ENCODE measurements around the gene UBA5.

The UBA5 gene

DNA sequence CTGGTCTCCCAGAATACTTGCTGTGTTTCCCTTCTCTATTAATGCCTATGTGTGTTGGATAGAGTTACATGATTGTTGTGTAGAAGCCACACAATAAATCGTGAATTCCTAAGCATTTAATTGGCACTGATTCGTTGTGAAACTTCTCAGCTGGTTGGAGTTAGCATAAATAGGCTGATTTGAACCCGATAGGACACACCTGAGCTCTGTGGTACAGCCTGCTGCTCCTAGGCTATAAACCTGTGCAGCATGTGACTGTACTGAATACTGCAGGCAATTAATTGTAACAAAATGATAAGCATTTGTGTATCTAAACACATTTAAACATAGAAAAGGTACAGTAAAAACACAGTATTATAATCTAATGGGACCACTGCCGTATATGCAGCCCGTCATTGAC lies 5.4 kb upstream of the UBA5 start:
- no peak for DNase-seq

DNA sequence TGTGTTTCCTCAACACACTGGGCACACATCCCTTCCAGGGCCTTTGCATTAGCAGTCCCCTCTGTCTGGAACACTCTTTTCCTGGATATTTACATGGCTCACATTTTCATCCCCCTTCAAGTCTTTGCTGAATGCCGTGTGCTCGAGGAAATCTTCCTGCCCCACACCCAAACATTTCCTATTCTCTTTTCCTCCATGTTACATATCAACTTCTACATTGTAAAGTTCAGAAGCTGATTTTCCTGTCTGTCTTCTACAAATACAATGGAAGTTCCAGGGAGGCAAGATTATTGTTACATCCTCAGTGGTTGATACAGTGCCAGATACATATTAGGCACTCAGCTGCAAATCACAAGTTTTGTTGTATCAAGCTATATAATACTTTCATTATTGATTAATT lies 4.7 kb upstream of the UBA5 start:
- no peak for DNase-seq

DNA sequence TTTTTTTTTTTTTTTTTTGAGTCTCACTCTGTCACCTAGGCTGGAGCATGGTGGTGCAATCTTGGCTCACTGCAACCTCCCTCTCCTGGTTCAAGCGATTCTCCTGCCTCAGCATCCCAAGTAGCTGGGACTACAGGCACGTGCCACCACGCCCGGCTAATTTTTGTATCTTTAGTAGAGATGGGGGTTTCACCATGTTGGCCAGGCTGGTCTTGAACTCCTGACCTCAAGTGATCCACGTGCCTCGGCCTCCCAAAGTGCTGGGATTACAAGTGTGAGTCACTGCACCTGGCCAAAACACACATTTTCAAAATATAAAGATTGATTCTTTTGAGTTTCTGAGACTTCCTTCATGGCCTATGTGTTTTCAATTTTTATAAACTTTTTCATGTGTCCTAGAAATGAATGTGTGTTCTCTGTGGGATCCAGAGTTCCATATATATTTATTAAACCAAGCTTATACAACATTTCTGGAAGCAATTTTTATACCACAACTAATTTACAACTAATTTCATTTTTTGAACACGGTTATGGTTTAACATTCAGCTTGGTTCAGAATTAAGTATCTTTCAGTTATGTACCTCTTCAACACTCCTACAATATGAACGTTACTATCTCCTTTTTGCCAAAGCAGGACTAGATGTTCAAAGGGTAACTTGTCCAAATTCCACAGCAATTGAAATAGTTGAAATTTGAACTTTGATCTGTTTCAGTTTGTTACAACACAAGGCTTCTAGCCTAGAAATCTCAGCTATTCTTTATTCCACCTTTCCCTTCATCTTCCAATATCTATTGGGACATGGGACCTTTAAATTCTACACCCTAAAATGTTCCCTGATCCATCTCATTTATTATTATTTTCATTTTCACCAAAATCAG lies 2.0 kb upstream of the UBA5 start:
- DNase-seq = no peak

DNA sequence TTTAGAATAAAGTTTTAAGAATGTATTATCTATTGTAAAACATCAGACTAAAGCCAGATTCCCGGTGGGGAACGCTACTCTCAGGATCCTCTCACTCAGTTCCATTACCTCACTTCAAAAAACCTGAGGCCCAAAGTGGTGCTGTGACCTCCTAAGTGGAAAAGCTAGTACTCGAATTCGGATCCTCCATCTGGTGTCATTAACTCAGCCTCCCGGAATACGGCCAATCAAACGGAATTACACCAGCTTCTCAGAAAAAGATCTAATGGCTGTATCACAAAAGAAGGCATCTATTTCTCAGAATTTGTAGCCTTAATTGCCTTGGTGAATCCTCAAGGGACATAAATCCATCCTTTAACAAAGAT lies 1.1 kb upstream of the UBA5 start:
- no peak for DNase-seq

DNA sequence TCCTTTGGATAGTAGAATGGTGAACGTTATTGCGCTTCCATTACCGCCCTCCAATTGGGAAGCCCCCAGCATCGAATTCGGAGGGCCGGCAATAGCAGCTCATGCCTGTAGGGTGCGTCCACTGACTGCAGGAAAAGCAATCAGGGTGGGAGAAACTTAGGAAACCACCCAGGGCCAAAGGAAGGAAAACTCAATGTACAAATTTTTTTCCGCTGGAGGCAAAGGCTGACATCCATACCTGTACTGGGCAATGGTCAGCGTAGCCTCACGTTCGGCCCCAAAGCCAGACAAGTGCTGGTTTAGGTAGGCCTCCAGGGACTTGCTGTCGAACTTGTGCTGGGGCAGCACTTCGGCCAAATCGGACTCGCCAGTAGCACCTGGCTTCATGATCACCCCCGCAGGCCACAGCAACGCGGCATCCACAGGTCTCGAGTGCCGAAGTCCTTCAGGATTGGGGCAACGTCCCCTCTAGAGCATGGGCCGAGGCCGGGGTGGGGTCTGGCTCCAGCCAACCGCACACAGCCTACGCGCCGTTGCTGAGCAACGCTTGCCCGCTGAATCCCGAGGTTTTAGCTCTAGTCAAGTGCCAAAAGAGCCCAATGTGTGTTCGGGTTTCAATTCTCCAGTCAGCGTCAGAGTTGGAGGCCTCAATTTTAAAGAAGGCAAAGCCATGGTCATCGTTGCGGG lies 621 bp upstream of the UBA5 start, which contains the start of gene ACAD11:
TSS of gene ACAD11 (minus strand) at position 445 of the 687 bp plus-strand sequence. CDS start at position 387, 58 bp downstream.
- peak; percentile 37 for DNase-seq

DNA sequence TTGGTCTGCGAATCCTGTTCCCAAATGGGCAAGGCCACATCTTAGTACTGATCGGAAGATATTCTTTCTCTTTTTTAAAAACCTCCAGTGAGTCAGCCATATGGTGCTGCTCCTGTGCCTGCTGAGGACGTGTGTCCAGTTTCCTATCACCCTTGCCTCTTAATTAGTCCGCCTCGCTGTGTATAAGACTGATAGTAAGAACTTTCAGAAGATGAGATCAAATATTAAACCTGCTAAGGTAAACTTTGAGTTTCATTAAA lies 612 bp downstream of the UBA5 start:
- DNase-seq = no peak

DNA sequence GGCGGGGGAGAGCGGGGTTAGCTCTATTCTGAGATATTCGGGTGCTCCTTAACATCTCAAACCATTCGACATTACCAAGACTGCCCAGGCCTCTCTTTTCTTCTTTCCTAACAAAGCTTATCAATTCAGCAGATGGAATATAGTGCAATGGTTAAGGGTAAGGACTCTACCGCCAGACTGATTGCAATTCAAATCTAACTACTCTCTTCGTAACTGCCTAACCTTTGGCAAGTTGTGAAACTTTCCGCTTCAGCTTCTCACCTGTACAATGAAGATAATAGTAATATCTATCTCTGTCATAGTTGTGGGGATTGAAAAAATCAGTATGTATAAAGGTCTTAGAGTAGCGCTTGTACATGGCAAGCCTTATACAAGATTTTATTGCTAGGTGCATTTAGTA lies 972 bp downstream of the UBA5 start:
- no peak for DNase-seq

DNA sequence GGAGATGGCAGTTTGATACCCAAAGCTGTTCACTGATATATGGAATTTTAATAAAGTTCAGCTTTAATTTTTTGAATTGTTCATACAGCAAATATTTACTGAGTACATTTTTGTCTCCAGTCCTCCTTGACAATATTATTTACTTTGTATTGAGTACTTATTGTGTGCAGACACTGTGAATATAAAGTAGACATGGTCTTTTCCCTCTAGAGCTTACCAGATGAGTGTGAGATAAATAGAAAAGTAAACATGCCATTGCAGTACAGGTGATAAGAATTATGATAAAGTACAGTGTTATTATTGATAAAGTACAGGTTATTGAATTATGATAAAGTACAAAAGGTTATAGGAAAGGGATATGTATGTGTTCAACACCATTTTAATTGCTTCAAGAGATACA lies 2.1 kb downstream of the UBA5 start:
- no peak for DNase-seq

DNA sequence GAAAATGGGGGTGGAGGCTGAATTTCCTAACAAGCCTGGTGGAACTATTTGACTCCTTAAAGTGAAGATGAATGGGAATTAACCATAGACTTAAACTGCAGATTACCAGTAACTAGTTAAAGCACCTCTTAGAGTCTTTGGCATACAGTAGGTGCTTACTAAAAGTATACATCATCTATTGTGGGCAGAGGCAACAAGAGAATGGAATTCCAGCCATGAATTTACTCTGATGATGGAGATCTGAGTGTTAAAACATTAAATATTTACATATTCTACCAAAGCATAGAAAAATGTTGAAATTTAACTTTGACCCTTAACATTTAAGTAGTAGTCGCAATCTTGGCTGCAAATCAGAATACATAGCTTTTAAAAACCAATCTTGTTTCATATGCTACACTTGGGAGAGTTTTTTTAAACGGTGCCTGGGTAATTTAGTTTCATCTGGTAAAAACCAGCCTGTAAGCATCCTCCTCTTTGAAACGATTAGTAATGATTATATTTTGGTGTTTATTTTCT lies 5.2 kb downstream of the UBA5 start:
- no peak for DNase-seq

DNA sequence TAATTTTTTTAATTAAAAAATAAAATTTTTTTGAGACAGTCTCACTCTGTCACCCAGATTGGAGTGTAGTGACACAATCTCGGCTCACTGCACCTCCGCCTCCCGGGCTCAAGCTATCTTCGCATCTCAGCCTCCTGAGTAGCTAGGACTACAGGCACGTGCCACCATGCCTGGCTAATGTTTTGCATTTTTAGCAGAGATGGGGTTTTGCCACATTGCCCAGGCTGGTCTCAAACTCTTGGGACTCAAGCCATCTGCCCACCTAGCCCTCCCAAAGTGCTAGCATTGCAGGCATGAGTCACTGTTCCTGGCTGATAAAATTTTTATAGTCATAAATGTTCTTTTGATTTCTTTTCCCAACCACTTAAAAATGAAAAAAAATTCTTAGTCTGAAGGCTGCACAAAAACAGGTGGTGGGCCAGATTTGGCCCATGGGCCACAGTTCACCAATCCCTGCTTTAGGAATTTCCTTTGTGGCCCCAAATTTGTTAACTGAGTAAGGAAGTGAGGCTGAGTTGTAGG lies 9.2 kb downstream of the UBA5 start:
- no peak for DNase-seq

DNA sequence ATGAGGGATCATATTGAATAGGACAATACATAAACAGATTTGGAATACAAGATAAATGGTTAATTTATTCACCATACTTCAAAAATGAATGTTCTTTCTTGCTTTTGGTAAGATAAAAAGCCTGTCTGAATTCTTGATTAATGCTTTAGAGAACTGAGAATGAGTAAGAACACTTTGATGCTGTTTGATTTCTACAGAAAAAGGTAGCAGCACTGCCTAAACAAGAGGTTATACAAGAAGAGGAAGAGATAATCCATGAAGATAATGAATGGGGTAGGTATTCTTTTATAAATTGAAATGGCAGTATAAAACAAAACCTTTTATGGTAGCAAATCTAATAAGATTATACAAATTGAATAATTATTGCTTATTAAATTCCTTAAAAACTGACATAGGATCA lies 15.3 kb downstream of the UBA5 start:
- no peak for DNase-seq

DNA sequence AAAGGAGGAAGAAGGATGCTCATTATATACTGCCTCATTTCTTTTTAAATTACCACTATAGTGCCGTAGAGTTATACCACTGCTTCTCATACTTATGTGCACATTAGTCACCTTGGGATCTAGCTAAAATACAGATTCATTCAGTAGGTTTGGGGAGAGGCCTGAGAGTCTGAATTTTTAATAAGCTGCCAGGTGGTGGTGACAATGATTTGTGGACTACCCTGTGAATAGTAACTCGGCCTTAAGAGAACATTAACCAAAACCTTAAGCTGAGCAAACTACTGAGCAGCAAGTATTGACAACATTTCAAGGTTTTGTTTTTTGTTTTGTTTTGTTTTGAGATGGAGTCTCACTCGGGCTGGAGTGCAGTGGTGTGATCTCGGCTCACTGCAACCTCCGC lies 19.8 kb downstream of the UBA5 start:
- DNase-seq = no peak

DNA sequence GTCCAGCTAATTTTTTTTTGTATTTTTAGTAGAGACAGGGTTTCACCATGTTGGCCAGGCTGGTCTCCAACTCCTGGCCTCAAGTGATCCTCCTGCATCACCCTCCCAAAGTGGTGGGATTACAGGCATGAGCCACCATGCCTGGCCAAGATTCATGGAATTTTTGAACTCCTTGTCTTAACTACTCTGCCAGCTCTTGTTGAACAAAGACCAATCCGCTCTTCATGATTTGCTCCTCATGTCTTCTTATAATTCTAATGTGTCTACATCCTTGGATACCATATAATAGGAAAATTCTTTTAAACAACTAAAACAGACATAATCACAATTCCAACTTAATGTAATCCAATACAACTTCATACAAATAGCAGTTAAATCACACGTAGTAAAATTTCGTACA lies 21.3 kb downstream of the UBA5 start:
- no peak for DNase-seq

DNA sequence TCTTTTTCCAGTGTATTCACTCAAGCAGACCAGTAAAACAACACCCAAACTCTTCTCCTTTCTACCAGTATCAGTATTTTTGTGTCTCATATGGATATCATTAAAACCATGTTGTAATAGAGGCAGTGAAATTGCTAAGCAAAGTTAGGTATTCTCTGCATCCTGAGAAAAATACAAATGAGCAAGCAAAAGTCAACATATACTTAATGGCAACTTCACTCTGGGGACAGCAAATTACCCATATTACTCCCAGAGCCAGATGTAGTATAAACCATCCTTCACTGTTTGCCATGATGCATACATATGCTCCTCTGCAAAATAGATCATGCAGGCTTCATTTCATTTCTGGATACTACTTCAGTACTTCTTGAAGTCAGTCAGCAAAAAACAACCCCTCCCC lies 22.1 kb downstream of the UBA5 start:
- DNase-seq = no peak

DNA sequence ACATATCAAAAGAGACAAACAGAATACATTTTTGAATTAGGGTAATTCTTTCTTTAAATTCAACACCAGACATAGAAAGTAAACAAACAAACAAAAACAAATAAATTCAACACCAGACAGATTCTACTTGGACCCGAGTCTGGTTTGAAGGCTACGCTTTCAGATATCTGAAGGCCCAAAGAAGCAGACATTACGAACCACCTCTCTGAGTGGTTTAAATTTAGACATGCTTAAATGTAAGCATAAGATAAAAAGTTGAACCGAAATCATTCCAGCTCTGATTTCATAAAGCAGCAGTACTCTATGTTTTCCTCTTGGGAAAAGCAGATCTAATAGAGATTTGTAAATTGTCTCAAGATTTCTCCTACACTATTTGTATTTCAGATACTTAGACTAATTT lies 29.9 kb downstream of the UBA5 start:
- no peak for DNase-seq

DNA sequence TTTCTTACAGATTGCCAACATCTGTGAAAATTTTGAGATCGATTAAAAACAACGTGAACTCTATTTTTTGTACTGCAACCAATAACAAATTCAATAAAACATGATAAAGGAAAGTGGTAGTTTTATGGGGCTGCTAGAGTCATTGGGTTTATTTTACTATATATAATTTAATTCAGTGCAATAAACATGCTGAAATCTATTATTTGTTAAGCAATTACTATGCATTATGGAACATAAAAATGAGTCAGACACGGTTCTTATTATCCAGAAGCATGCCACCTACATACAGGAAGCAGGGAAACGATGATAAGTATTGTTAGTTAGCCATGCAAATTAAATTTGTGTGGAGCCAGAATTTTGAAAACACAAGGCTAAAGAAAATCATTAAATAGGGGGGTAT lies 34.9 kb downstream of the UBA5 start:
- DNase-seq = no peak

DNA sequence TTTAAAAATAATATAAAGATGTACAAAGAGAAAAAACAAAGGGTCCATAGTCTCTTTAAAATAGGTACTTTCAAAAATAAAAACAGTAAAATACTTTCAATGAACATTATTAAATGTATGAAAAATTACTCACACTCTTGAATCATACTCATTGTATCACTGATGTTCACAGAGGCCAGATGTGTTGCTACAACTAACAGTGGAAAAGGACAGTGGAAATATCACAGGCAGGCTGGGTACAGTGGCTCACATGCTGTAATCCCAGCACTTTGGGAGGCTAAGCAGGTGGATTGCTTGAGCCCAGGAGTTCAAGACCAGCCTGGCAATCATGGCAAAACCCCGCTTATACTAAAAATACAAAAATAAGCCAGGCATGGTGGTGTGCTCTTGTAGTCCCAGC lies 35.3 kb downstream of the UBA5 start:
- DNase-seq = no peak

DNA sequence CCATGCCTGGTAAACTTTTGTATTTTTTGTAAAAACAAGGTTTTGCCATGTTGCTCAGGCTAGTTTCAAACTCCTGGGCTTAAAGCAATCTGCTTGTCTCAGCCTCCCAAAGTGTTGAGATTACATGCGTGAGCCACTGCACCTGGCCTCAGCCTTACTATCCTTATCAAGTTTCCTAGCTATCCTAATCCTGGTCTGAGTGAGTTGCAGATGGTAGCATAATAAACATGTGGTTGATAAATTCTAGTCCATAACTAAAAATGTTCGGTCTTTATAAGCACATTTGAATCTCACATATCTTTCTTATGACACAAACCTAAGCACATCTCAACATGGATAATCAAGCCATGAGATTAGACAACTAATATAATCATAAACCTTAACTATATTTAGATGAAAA lies 43.6 kb downstream of the UBA5 start:
- DNase-seq = no peak

DNA sequence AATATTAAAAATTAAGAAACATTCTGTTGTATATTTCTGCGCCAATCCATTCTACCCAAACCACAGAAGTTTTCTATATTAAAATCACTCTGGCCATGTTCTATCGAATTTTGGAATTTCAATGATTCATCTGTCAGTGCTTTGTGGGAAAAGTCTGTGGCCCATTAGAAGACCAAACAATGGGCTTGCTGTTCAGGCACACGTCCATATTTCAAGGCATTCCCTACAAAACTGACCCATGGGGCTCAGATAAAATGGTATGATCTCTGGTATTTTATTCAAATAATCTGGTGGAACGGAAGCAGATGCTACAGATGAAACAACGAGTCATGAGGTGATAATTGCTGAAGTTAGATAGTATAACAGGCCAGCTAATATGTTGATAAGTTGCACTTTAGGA lies 49.6 kb downstream of the UBA5 start:
- DNase-seq = no peak

DNA sequence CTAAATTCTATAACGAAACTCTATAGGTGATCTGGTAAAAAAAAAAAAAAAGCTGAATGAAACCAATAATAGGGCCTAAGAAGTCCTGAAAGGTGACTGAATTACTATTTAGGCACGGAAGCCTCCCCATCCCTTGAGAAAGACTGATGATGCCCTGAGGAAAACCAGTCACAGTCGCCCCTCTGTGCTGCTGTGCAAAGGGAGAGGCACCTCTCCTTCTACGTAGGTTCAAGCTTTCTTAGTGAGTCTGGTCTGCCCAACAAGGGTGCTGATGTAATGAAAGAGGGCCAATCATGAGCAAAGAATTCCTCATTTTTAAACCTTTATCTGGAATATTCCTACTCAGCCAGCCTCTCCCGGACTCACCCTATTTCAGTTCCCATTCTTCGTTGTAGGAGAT lies 50.2 kb downstream of the UBA5 start:
- no peak for DNase-seq

DNA sequence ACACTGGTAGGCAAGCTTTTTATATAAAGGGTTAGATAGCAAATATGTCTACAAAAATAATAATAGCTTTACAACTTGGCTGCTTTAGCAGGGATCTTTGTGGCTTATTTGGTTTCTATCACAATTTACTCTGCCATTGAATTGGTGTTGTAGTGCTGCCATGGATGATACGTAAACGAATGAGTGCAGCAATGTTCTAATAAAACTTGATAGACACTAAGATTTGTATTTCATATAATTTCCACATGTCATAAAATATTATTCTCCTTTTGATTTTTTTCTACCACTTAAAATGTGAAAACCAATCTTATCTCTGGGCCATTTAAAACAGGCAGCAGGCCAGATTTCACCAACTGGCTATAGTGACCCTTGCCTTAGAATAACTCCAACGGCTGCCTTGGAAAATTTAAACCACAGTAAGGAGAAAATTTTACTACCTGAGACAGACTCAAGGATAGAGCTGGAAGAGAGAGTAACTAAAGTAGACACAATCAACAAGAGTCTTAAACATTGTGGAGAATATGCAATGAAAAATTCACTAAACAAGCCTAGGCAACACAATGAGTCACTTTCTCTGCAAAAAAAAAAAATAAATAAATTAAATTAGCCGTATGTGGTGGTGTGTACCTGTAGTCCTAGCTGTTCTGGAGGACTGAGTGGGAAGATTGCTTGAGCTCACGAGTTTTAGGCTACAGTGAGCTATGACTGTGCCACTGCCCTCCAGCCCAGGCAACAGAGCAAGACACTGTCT lies 54.0 kb downstream of the UBA5 start:
- DNase-seq = no peak

DNA sequence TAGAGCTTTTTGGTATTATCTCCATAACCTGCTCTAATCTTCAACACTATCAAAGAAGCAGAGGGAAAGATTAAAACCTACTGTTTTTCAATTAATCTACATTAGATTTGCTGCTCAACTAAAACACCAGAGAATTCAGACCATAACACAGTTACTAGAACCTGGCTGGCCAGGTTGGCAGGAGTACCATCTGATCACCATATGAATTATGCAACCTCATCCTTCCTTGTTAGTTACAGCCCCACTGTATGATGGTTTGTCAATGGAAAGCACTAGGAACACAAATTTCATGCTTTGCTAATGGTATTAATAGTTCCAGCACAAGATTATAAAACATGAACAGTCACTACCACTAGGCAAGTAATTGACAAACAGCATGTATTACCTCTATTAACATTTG lies 56.2 kb downstream of the UBA5 start:
- no peak for DNase-seq

DNA sequence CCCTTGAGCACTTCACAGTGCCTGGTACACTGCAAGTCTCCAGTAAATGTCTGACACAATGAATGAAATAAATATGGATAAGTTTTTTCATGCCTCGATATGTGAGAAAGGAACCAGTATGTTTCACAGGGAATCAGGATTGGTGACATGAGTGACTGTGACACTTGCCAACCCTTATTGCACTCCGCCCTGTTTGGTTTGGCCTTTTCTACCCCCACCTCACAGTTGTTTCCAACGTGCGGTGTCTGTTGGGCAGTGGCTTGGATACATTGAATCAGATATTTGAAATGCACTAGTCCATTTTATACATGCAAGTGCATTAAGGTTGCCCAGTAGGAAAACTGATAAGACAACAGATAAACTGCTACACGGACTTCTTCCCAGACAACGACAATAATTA lies 60.1 kb downstream of the UBA5 start:
- no peak for DNase-seq
